CD4-positive, alpha-beta T cell treated with Interleukin-6 for 4 hours (primary cell): Measurements from ENCODE around the gene TIMELESS.
"Not testable (repeated sequence)": the region's sequence is repeated elsewhere in the genome, so short reads cannot be mapped to it uniquely, and the experiment has no call there.

Experiments used
- DNase-seq: peaks from one replicate; pipeline ENCODE4 v3.0.0-alpha.2; 2020; ENCODE audit warnings: mixed read lengths

The TIMELESS gene

DNA sequence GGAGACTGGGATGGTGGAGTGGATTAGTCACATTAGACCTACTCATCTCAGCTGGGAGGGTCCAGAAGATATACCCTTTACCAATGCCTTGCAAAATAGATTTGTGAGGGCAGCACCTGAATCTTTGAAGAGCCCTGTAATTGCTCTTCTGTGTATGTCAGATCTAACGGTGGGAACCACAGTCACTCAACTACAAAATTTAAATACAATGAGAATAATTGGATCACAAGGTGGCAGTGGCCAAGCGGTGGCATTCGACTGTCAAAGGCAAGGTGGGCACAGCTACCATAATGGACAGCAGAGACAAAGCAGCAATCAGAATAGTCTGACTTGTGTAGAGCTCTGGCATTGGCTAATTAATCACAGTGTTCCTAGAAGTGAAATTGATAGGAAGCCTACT lies 49.8 kb downstream of the TIMELESS start:
- not testable (repeated sequence) for DNase-seq

DNA sequence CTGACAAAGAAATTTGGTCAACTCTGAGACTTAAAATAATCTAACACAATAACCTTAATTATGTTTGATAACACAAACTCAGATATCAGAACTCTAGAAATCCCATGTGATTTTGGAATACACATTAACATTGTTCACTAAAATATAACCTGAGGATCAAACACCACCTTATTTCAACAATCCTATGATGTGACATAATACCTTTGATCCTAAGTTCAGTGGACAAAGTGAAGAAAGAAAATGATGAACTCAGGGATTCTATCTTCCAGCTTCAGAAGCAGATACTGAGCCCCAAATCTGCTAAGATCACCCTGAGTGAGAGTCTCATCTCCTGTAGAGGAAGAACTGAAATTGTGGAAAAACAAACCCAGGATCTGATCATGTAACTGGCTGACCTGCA lies 50.9 kb downstream of the TIMELESS start:
- DNase-seq = no peak

DNA sequence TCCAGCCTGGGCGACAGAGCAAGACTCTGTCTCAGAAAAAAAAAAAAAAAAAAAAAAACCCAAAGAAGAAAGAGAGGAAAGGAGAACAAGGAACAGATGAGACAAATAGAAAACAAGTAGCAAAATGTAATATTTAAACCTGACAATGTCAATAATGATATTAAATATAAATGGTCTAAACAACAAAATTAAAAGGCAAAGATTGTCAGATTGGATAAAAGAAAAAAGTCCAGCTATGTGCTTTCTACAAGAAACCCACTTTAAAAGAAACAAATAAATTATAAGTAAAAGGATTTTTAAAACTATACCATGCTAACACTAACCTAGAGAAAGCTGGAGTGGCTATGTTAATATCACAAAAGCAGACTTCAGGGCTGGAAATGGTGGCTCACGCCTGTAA lies 56.9 kb downstream of the TIMELESS start:
- no peak for DNase-seq

DNA sequence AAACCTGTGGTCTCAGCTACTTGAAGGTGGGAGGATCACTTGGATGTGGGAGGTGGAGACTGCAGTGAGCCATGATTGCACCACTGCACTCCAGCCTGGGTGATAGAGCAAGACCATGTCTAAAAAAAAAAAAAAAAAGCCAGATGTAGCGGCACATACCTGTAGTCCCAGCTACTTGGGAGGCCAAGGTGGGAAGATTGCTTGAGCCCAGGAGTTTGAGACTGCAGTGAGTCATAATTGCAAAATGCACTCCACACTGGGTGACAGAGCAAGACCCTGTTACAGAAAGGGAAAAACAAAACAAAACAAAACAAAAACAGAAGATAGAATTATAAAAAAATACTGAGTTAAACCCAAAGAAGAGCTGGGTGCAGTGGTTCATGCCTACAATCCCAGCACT lies 57.5 kb downstream of the TIMELESS start:
- DNase-seq = no peak

DNA sequence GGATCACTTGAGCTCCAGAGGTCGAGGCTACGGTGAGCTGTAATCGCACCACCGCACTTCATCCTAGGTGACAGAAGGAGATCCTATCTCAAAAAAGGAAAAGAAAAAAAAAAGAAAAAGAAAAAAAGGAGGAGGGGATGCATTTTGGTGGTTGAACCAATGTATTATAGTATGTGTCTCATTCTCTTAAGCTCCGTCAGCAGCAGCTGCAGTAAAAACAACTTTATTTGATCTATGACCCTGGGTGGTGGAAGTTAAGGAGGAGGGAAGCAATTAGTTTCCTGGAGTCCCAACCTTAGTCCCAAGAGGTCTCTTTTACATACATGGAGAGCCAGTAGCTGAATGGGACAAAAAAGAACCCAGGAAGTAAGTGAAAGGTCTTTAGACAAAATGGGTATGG lies 59.8 kb downstream of the TIMELESS start:
- no peak for DNase-seq

DNA sequence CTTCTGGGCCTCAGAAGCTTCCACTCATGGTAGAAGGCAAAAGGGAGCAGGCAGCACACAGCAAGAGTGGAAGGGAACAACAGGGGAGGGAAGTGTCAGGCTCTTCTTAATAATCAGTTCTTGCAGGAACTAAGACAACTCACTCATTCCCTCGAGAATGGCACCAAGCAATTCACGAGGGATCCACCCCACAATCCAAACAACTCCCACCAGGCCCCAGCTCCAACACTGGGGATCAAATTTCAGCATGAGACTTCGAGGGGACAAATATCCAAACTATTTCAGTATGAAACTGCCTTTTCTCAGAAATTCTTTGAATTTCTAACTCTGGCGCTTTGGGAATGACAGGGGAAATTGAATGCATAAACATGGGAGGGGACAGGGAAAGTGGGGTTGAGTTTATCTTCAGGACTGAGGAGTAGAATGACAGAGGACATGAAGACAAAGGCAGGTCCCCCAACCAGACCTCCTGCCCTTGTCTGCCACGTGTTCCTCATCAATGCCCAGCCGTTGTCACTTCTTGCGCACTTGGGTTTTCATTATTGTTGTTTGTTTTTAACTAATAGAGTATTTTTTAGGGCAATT lies 62.0 kb downstream of the TIMELESS start:
- DNase-seq = no peak

DNA sequence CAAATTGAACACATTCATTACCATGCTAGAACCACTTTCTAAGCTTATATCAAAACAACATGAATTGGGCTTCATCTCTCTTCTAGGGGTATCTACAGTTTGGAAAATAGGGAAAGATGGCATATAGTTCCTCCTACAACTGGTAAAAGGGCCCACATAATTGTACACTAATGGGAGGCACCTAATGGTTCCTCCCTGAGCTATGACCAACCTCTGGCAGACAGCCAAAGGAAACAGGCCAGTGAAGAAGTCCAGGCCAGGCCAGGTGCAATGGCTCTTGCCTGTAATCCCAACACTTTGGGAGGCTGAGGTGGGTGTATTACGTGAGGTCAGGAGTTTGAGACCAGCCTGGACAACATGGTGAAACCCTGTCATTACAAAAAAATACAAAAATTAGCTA lies 63.4 kb downstream of the TIMELESS start:
- no peak for DNase-seq

DNA sequence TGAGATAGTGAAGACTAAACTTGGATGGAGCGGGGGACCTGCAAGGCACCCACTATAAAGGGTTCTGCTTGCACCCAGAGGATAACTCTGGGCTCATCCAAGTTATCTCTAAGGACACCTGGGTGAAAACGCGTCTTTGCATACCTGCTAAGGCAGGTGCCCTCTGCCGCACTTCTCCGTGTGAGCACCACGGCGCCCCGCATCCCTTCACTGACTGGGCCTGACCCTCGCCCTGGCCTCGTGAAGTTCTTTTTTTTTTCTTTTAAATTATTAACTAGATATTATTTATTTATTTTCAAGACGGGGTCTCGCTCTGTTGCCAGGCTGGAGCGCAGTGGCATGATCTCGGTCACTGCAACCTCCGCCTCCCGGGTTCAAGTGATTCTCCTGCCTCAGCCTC lies 66.6 kb downstream of the TIMELESS start:
- DNase-seq = no peak

DNA sequence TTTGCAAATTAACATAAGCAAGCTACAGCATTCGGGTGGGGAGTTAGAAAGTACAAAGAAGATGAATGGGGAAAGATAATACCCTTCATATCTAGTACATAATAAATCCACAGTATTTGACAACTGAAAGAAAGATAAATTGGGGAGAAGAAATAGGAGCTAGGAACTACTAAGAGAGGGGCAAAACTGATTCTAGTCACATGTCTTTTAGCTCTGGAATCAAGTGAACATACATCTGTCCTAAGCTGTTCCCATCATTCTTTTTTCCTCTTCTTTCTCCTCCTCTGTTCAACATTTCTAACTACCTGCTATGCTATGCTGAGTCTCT lies 71.3 kb downstream of the TIMELESS start:
- DNase-seq = no peak

DNA sequence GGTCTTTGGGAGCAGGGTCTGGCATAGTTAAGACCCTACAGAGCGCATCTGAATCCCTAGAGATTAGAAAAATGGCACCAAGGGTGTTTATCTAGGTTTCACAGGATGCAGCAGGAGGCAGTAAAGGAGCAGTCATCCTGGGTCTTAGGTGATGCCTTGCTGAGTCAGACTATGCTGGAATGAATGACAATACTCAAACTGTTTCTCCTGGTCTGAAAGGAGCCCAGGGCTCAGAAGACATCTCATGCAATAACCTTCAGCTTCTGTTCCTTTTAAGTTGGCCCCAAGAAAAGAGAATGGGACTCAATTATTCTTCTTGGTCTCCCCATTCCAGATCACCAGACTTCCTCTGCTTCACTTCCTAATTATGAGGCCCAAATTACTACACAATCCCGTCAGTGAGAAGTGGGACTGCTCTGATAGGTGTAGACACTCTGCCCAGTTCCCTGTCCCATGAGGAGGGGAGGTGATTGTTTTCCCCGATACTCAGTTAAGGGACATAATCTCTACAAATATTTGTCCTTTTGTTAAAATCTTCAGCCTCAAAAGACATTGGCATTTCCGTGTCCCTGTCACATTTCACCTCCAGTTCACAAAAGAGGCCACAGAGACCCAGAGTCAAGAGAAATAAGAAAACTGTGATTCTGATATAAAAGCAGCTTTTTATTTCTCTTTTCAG lies 71.8 kb downstream of the TIMELESS start:
- no peak for DNase-seq

DNA sequence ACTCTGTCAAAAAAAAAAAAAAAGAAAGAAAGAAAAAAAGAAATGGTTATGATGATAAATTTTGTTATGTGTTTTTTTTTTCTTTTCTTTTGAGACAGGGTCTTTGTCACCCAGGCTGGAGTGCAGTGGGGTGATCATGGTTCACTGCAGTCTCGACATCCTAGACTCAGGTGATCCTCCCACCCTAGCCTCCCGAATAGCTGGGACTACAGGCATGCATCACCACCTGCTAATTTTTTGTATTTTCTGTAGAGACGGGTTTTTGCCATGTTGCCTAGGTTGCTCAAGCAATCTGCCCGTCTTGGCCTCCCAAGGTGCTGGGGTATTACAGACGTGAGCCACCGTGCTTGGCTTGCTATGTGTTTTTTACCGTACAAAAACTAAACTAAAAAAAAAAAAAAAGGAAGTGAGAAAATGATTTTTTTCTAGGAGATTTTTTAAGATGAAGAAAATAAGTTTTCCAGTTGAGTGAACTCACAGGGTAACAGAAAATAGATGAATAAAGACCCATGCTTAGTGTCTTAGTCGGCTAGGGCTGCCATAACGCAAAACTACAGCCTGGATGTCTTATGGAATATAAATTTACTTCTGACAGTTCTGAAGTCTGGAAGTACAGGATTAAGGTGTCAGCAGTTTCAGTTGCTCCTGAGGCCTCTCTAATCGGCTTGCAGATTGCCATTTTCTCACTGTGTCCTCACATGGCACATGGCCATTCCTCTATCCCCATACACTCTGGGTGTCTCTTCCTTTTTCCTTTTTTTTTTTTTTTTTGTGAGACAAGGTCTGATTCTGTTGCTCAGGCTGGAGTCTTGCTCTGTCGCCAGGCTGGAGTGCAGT lies 73.4 kb downstream of the TIMELESS start:
- no peak for DNase-seq

DNA sequence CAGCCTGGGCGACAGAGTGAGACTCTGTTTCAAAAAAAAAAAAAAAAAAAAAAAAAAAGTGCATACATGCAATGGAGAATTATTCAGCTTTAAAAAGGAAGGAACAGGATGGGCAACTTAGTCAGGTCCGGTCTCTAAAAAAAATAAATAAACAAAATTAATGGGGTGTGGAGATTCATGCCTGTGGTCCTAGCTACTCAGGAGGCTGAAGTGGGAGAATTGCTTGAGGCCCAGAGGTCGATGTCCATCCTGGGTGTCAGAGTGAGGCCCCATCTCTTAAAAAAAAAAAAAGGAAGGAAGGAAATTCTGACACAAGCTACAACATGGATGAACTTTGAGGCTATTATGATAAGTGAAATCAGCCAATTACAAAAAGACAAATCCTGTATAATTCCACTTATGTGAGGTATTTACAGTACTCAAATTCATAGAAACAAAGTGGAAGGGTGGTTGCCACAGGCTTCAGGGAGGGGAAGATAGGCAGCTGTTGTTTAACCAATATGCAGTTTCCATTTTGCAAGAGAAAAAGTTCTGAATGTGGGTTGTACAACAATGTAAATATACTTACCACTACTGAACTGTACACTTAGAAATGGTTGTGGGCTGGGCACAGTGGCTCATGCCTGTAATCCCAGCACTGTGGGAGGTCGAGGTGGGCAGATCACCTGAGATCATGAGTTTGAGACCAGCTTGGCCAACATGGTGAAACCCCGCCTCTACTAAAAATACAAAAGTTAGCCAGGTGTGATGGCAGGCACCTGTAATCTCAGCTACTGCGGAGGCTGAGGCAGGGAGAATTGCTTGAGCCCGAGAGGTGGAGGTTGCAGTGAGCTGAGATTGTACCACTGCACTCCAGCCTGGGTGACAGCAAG lies 74.3 kb downstream of the TIMELESS start:
- no peak for DNase-seq

DNA sequence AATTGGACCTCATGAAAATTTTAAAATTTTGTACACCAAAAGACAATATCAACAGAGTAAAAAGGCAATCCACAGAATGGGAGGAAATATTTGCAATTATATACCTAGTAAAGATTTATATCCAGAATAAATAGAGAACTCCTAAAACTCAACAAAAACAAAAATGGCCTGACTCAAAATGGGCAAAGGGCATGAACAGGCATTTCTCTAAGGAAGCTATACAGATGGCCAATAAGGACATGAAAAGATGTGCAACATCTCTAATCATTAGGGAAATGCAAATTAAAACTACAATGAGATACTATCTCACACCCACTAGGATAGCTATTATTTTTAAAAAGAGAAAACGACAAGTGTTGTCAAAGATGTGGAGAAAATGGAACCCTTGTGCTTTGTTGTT lies 75.7 kb downstream of the TIMELESS start:
- DNase-seq = no peak

DNA sequence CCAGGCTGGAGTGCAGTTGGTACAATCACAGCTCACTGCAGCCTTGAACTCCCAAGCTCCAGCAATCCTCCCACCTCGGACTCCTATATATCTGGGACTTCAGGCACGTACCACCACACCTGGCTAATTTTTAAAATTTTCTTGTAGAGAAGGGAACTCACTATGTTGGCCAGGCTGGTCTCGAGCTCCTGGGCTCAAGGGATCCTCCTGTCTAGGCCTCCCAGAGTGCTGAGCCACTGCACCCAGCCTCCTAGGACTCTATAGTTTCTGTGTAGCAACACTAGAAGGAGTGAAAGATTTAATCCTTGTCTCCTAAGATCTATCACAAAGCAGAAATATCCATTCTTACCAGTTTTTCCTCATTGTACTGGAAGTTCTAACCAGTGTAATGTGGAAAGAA lies 82.3 kb downstream of the TIMELESS start:
- no peak for DNase-seq
